ENCODE results near the gene TMEM86A.
A peak's percentile ranks its signal among the peaks of the same experiment; 100 is the strongest.

DNA sequence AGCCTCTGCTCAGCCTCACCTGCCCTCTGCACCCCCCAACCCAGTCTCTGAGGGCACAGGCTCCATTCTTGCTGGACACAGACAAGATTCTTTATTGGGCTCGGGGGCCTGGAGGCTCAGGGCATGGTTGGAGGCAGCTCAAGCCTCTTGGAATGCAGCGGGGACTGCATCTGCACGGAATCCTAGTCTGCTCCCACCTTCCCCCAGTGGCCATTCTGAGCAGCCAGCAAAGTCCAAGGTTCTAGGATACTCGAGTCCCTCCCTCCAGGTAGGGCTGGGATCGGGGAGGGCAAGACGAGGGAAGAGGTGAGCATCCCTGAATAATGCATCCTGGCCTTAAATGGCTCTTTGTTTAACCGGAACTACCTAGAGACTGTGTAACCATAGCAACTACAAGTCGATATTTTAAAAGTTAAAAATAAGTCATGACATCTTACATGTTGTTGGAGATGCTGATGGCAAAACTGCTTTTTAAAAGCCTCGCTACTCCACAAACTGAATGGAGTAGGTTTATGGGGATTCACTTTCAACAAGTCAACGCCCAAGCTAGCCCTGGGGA, 38.1 kb downstream of the TMEM86A start:
- TF ChIP-seq, protein P1, sequence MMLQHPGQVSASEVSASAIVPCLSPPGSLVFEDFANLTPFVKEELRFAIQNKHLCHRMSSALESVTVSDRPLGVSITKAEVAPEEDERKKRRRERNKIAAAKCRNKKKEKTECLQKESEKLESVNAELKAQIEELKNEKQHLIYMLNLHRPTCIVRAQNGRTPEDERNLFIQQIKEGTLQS (IDR thresholded peaks at IDR 0.05; ENCODE audit: insufficient read depth, low read depth, low read length), result no peak
- TF ChIP-seq, protein P2, sequence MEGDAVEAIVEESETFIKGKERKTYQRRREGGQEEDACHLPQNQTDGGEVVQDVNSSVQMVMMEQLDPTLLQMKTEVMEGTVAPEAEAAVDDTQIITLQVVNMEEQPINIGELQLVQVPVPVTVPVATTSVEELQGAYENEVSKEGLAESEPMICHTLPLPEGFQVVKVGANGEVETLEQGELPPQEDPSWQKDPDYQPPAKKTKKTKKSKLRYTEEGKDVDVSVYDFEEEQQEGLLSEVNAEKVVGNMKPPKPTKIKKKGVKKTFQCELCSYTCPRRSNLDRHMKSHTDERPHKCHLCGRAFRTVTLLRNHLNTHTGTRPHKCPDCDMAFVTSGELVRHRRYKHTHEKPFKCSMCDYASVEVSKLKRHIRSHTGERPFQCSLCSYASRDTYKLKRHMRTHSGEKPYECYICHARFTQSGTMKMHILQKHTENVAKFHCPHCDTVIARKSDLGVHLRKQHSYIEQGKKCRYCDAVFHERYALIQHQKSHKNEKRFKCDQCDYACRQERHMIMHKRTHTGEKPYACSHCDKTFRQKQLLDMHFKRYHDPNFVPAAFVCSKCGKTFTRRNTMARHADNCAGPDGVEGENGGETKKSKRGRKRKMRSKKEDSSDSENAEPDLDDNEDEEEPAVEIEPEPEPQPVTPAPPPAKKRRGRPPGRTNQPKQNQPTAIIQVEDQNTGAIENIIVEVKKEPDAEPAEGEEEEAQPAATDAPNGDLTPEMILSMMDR (IDR thresholded peaks at IDR 0.05; ENCODE audit: control extremely low read depth in 1 of 3, insufficient read depth in 1 of 3, low read depth in 1 of 3, low read length in 3 of 3), result peak in 1 of 3 experiments; percentile 19; a peak in 2 of 4 replicates
- TF ChIP-seq JUN (IDR thresholded peaks at IDR 0.05; ENCODE audit: low read depth, low read length), result no peak
- TF ChIP-seq YY1 (IDR thresholded peaks at IDR 0.05; ENCODE audit: low read depth, low read length), result no peak
- TF ChIP-seq CBX5 (IDR thresholded peaks at IDR 0.05; ENCODE audit: low read depth, low read length), result no peak
- no peak for TF ChIP-seq POLR2A (IDR thresholded peaks at IDR 0.05; ENCODE audit: control extremely low read depth in 1 of 2, low read depth in 2 of 2, low read length in 2 of 2)
- TF ChIP-seq TAF1 (IDR thresholded peaks at IDR 0.05; ENCODE audit: low read depth, low read length), result no peak
- TF ChIP-seq, protein P3, sequence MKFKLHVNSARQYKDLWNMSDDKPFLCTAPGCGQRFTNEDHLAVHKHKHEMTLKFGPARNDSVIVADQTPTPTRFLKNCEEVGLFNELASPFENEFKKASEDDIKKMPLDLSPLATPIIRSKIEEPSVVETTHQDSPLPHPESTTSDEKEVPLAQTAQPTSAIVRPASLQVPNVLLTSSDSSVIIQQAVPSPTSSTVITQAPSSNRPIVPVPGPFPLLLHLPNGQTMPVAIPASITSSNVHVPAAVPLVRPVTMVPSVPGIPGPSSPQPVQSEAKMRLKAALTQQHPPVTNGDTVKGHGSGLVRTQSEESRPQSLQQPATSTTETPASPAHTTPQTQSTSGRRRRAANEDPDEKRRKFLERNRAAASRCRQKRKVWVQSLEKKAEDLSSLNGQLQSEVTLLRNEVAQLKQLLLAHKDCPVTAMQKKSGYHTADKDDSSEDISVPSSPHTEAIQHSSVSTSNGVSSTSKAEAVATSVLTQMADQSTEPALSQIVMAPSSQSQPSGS (IDR thresholded peaks at IDR 0.05; ENCODE audit: low read length), result no peak
